HG03097 (cell line): ENCODE results near the gene CATSPER1.
"Not testable (repeated sequence)": the region's sequence is repeated elsewhere in the genome, so short reads cannot be mapped to it uniquely, and the experiment has no call there.

Experiments used
- ATAC-seq: cut with Tn5 transposase; IDR thresholded peaks from one replicate; pipeline ENCODE4 v1.9.1; 2021; ENCODE audit not compliant: unreplicated experiment, low FRiP score

Gene CATSPER1

GRCh38 chr11:66022401-66023185, 3.7 kb downstream of the CATSPER1 start:
- no peak for ATAC-seq

GRCh38 chr11:66020618-66021357, 5.5 kb downstream of the CATSPER1 start:
- no peak for ATAC-seq

DNA sequence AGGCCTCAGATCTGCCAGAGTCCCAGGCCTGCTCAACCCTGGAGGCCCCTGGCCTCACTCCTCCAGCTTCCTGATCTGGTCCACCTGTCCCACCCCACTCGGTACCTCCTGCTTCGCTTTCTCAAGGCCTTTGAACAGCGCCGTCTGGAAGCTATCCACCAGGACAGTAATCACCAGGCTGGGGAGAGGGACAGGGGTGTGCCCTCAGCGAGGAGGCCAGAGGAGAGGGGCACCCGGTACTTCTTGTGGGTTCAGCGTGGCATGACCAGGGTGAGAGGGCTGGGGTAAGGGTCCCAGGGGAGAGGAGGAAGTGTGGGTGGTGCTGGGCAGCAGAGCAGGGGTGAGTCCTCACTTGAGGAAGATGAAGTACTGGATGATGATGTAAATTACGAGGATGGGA, 6.1 kb downstream of the CATSPER1 start:
- no peak for ATAC-seq

DNA sequence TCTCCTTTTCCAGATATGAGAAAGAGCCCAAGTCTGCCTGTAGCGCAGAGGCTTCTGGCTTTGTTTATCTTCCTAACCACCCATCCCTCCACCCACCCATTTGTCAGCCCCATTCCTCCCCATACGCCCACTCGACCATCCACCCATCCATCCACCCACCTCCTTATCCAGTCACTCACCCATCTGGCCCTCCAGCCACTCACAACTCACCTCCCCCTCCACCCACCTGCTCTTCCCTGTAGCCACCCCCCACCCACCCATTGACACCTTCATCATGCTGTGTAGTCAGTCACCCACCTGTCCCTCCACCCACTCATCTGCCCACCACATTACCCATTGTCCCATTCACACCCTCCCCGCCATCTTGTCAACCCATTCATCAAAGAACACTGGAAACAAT, 9.0 kb downstream of the CATSPER1 start:
- no peak for ATAC-seq

GRCh38 chr11:66016793-66017177, 9.5 kb downstream of the CATSPER1 start:
- ATAC-seq: no peak

- no peak for ATAC-seq
Measured at GRCh38 chr11:66015936-66016792, 10.1 kb downstream of the CATSPER1 start.

DNA sequence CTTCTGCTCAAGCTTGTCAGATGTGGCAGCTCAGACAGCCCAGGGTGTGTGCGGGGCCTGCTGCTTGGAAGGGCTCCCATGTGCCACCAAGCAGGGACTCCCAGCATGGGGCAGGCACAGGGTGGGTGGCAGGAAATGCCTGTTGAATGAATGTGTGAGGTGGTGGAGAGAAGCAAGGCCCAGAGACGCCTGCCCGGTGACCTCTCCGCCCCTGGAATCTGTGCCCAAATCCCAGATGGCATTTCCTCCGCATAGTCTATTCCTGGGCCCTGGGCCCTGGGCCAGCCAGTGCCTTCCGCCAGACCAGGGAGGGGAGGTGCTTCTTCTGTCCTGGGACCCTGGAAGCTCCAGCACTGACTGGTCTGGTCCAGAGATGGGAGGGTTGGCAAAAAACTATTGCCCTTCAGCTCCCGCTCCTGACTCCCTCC, 10.8 kb downstream of the CATSPER1 start:
- no peak for ATAC-seq

- ATAC-seq: no peak
Measured at GRCh38 chr11:66014804-66015453, 11.3 kb downstream of the CATSPER1 start.

GRCh38 chr11:66013762-66014100, 12.5 kb downstream of the CATSPER1 start:
- ATAC-seq: no peak

DNA sequence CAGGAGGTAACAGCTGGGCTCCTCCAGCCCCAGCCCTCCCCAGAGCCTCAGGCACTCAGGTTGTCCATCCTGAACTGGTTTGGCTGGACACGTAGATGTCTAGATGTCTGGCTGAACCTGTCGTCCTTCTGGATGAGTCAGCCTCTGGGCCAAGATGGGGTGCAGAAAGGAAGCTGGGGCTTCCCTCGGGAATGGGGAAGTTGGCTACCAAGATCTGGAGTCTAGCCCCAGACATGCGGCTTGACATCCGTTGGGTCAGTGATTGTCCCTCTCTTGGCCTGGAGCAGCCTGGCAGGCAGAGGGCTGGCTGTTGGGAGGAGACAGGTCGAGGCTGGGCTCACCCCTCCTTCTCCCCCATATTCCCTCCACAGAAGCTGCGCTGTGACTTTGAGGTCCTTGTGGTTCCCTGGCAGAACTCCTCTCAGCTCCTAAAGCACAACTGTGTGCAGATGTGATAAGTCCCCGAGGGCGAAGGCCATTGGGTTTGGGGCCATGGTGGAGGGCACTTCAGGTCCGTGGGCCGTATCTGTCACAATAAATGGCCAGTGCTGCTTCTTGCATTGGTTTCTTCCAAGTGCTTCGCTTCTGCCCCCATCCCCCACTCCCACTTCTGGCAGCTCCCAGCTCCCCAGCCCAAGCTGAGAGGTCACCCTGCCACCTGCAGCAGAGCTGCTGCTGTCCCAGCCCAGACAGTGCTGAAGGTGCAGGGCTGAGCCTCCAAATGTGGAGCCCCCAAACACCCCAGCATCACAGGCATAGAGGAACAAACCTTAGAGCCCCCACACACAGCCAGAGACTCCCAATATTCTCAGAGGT, 13.1 kb downstream of the CATSPER1 start:
- no peak for ATAC-seq

DNA sequence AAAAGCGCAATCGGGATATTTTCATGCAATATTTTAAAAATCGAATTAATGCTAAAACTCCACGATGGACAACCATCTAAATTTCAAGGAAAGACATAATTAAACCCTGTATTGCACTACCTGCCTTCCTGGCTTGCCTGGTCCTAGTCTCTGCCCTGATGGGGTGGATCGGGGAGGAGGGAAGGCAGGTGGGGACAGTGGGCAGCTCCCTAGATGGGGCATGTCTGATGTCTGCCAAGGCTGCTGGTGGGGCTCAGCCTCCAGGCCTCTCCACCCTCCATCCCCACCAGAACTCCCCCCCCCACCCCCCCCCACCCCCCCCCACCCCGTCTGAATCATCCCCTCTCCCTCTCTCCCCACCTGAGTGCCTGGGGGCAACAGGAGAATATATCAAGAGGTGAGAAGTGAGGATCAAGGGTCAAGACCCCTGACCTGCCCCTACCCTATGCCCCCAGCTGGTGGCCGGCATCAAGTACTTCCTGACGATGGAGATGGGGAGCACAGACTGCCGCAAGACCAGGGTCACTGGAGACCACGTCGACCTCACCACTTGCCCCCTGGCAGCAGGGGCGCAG, 13.8 kb downstream of the CATSPER1 start:
- ATAC-seq: no peak

DNA sequence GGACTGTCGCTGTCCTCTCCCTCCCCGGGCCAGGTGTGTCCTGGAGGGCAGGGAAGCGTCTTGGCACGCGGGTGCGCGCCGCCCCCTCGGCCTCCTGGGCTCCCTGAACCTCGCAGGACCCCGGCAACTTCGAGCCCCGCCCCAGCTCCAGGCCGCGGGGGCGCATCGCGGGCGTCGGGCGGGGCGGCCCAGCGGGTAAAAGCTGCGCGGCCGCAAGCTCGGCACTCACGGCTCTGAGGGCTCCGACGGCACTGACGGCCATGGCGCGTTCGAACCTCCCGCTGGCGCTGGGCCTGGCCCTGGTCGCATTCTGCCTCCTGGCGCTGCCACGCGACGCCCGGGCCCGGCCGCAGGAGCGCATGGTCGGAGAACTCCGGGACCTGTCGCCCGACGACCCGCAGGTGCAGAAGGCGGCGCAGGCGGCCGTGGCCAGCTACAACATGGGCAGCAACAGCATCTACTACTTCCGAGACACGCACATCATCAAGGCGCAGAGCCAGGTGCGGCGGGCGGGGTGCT, 14.4 kb downstream of the CATSPER1 start, which contains the start of gene CST6:
Gene CST6 (plus strand): TSS at position 224 of the 519 bp plus-strand sequence. CDS start 37 bp downstream, at position 261.
- ATAC-seq: no peak

DNA sequence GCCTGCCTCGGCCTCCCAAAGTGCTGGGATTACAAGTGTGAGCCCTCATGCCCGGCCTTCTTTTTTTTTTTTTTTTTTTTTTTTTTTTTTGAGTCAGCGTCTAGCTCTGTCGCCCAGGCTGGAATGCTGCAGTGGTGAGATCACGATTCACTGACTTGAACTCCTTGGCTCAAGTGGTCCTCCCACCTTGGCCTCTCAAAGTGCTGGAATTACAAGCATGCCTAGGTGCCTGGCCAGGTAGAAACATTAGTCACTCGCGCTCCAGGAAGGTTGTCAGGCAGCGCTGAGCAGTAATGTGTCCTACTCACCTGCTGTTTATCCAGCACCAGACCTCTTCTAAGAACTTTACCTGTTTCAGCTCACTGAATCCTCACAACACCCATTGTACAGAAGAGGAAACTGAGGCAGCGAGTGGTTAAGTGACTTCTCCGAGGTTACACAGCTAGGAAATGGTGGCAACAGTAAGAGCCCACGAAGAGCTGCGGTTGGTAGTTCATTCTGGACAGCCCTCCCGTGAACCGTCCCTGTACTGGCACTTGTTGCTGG, 15.0 kb downstream of the CATSPER1 start:
- ATAC-seq: no peak

- ATAC-seq: not testable (repeated sequence)
Measured at GRCh38 chr11:66010036-66010435, 16.2 kb downstream of the CATSPER1 start.

DNA sequence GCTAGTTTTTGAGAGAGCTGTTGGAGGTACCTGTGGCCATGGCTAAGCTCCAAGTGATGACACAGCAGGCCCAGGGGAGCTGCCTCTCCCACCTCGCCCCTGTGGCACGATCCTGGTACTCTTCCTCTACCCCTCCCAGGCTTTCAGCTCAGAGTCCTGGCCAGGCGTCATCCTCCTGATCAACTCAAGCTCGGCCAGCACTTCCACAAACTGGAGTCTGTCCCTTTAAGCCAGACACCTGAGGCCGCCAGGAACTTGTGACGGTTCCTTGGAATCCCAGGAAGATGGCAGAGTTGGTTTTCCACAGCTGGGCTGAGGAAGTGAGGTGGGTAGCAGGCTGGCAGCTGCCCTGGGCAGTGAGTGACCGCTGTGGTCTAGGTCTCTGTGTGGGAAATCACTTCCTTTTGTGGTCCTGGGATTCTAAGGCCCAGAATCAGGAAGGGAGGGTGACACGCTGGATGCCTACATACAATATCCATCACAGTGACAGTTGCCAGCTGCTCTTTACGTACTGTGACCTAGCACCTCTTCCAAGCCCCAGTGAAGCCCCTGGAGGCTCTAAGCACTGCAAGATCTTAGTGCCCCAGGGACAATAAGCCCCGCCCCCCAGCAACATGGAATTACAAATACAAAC, 17.7 kb downstream of the CATSPER1 start:
- ATAC-seq: no peak

- ATAC-seq: no peak
Measured at GRCh38 chr11:66008095-66008467, 18.2 kb downstream of the CATSPER1 start.

DNA sequence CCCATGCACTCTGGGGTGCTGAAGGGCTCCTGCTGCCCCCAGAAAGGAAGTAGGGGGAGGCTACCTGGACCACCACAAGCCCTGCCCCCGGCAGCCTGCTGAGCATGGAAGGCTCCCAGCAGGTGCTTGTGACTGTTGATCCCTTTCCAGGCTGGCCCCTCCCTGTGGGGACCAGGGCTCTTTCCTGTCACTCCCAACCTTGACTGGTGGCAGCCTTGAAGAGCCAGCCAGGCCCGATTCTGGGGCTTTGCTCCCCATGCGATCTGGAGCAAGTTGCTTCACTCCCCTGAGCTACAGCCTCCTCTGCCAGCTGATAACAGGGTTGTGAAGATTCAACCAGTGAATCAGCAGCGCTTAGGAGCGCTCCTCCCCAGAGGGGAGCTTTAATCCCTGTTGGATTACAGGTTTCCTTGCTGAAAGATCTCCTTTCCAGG, 19.1 kb downstream of the CATSPER1 start:
- no peak for ATAC-seq

DNA sequence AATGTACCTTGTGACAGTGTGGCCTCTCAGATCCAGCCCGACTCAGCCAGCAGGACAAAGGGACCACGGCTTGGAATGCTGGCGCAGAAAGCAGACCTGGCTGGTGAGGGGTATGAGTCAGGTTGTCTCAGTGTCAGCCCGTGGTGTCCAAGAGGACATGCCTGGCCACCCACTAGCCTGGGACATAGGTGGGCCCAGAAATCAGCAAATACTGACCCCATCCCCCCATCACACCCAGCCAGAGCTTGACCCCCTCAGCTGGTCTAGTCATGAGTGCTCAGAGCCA, 19.4 kb downstream of the CATSPER1 start:
- ATAC-seq: no peak
